OCI-LY3 (cell line): ENCODE results near the gene UPF1.
"Not testable (repeated sequence)": the region's sequence is repeated elsewhere in the genome, so short reads cannot be mapped to it uniquely, and the experiment has no call there.

Experiments used
- H2AFZ ChIP-seq: fragments of 200-600, 300-600 bp; shearing (Covaris generic); 2 replicates; pipeline ENCODE4 v1.6.0; 2014; ENCODE audit warnings: antibody characterized with exemption, low read depth, low read length
- H3K27ac ChIP-seq: fragments of 200-600, 300-600 bp; sonication (generic); 2 replicates; pipeline ENCODE4 v1.5.1; 2014; ENCODE audit warnings: mild to moderate bottlenecking, low read length, moderate library complexity, mixed read lengths
- H3K27me3 ChIP-seq: fragments of 200-600, 300-600 bp; sonication (generic); 2 replicates; pipeline ENCODE4 v1.6.1; 2014; ENCODE audit warnings: low read depth, low read length, mixed read lengths
- H3K36me3 ChIP-seq: fragments of 200-600, 300-600 bp; sonication (generic); replicated peaks from 2 replicates; pipeline ENCODE3; 2014; ENCODE audit warnings: low read depth, low read length, mixed read lengths
- H3K4me1 ChIP-seq: fragments of 300-600, 200-600 bp; sonication (generic); 2 replicates; pipeline ENCODE4 v1.6.1; 2014; ENCODE audit warnings: low read length, mixed read lengths
- H3K4me2 ChIP-seq: fragments of 200-600, 300-600 bp; sonication (generic); 2 replicates; pipeline ENCODE4 v1.6.1; 2014; ENCODE audit warnings: low read length, mixed read lengths
- H3K4me3 ChIP-seq: fragments of 300-600, 200-600 bp; sonication (generic); 2 replicates; pipeline ENCODE4 v1.5.1; 2014; ENCODE audit warnings: antibody characterized with exemption, mild to moderate bottlenecking, low read length, moderate library complexity
- H3K79me2 ChIP-seq: fragments of 300-600, 200-600 bp; shearing (Covaris generic); 2 replicates; pipeline ENCODE4 v1.6.1; 2014; ENCODE audit warnings: mild to moderate bottlenecking, low read length, mixed read lengths
- H3K9ac ChIP-seq: fragments of 300-600, 200-600 bp; shearing (Covaris generic); 2 replicates; pipeline ENCODE4 v1.6.0; 2014; ENCODE audit warnings: mild to moderate bottlenecking, low read length, moderate library complexity
- H3K9me3 ChIP-seq: fragments of 200-600, 300-600 bp; shearing (Covaris generic); 2 replicates; pipeline ENCODE4 v1.6.1; 2014; ENCODE audit warnings: low read length, mixed read lengths; ENCODE audit not compliant: insufficient read depth
- H4K20me1 ChIP-seq: fragments of 200-600, 300-600 bp; sonication (generic); 2 replicates; pipeline ENCODE4 v1.6.1; 2016; ENCODE audit warnings: low read length, mixed read lengths; ENCODE audit not compliant: insufficient read depth
- EZH2phosphoT487 ChIP-seq: fragments of 200-600 bp; shearing (Covaris generic); IDR thresholded peaks from 2 replicates; pipeline ENCODE4 v1.6.1; 2018; ENCODE audit warnings: antibody characterized with exemption, mixed run types, low read depth
- TF ChIP-seq, protein P1 (sequence below): fragments of 200-600, 300-600 bp; sonication (generic); IDR thresholded peaks from 2 replicates; pipeline ENCODE4 v1.5.1; 2014; ENCODE audit warnings: antibody characterized with exemption, low read length, low read depth

The UPF1 gene

DNA sequence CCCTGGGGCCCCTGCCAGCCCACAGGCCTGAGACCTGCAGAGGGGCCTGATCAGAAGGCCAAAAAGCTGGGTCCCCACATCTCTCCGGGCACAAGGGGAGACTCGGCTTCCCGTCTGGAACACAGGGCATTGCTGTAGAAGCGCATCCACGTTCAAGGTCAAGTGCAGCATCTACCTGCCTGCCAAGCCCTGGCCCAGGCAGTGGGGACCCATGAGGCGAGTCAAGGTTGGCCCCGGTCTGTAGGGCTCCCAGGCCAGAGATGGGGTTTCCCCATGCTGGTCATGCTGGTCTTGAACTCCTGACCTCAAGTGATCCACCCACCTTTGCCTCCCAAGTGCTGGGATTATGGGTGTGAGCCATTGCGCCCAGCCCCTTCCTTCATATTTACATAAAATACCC lies 27.1 kb upstream of the UPF1 start:
- no peaks in the 10 kb centered on the region for H3K9me3 ChIP-seq
- TF ChIP-seq, protein P1, sequence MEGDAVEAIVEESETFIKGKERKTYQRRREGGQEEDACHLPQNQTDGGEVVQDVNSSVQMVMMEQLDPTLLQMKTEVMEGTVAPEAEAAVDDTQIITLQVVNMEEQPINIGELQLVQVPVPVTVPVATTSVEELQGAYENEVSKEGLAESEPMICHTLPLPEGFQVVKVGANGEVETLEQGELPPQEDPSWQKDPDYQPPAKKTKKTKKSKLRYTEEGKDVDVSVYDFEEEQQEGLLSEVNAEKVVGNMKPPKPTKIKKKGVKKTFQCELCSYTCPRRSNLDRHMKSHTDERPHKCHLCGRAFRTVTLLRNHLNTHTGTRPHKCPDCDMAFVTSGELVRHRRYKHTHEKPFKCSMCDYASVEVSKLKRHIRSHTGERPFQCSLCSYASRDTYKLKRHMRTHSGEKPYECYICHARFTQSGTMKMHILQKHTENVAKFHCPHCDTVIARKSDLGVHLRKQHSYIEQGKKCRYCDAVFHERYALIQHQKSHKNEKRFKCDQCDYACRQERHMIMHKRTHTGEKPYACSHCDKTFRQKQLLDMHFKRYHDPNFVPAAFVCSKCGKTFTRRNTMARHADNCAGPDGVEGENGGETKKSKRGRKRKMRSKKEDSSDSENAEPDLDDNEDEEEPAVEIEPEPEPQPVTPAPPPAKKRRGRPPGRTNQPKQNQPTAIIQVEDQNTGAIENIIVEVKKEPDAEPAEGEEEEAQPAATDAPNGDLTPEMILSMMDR: no peak
- TF ChIP-seq EZH2phosphoT487: no peak
- H3K4me3 ChIP-seq: no peak overlapping the region
- H3K4me1 ChIP-seq: no peaks in the 10 kb centered on the region
- H3K36me3 ChIP-seq: no peaks in the 10 kb centered on the region
- H2AFZ ChIP-seq: no peak overlapping the region
- no peaks in the 10 kb centered on the region for H3K79me2 ChIP-seq
- no peaks in the 10 kb centered on the region for H4K20me1 ChIP-seq
- no peak overlapping the region for H3K9ac ChIP-seq
- H3K27me3 ChIP-seq: 0 out of 2 replicates have a peak, but pooled peaks cover 3% of the 10 kb centered on the region
- no peak overlapping the region for H3K4me2 ChIP-seq
- no peak overlapping the region for H3K27ac ChIP-seq

DNA sequence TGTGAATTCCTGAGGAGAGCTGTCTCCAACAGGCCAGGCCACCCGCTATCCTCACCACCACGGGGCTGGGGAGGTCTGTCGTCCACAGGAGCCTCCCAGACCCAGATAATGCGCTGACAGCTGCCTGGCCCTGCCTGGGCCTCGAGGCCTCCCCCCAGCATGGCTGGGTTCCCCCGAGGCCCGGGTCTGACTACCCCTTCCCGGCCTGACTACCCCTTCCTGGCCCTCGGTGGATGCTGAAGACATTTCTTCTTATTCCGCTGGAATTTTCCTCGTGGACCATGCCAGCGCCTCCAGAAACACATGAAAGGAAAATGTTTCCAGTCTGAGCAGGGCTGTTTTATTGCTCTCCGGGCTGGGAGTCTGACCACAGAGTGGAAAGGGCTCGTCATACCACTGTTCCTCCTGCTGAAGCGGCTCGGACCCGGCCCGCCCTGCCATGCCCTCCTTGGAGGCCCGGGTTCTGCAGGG lies 23.9 kb upstream of the UPF1 start:
- Histone ChIP-seq H3K4me3 (no peak overlapping the region), H3K27ac (no peak overlapping the region), H3K36me3 (no peaks in the 10 kb centered on the region), H4K20me1 (no peaks in the 10 kb centered on the region), H3K4me2 (no peak overlapping the region), H3K4me1 (no peaks in the 10 kb centered on the region), H3K9ac (no peak overlapping the region), H2AFZ (no peak overlapping the region), H3K9me3 (no peaks in the 10 kb centered on the region), H3K79me2 (no peaks in the 10 kb centered on the region), H3K27me3 (no peaks in the 10 kb centered on the region)
- TF ChIP-seq, protein P1: no peak
- no peak for TF ChIP-seq EZH2phosphoT487

DNA sequence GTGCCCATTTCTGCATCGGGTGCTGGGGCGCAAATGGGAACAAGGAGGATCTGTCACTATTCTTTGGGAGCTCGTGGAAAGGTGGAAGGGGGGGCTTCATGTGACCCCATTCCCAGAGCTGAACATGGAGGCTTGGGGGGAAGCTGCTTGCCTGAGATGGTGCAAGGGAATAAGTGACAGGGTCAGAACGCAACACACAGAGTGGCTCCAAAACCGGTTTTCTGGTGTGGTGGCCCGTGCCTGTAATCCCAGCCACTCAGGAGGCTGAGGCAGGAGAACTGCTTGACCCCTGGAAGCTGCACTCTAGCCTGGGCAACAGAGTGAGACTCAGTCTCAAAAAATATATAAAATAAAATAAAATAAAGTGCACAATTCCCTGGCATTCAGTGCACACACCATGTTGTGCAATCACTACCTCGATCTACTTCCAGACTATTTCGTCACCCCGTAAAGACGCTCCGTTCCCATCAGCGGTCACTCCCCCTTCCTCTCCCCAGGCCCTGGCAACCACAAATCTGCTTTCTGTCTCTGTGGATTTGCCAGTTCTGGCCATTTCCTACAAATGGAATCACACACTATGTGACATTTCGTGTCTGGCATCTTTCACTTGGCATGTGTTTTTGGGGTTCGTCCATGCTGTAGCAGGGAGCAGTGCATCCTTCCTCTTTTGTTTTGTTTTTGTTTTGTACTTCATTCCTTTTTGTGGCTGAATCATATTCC lies 22.4 kb upstream of the UPF1 start:
- no peak overlapping the region for H3K9ac ChIP-seq
- no peak for TF ChIP-seq EZH2phosphoT487
- TF ChIP-seq, protein P1: no peak
- no peaks in the 10 kb centered on the region for H3K36me3 ChIP-seq
- H3K4me2 ChIP-seq: no peak overlapping the region
- no peaks in the 10 kb centered on the region for H3K79me2 ChIP-seq
- H3K4me3 ChIP-seq: no peak overlapping the region
- H3K4me1 ChIP-seq: no peaks in the 10 kb centered on the region
- no peak overlapping the region for H2AFZ ChIP-seq
- no peaks in the 10 kb centered on the region for H3K27me3 ChIP-seq
- H4K20me1 ChIP-seq: no peaks in the 10 kb centered on the region
- no peaks in the 10 kb centered on the region for H3K9me3 ChIP-seq
- H3K27ac ChIP-seq: no peak overlapping the region

DNA sequence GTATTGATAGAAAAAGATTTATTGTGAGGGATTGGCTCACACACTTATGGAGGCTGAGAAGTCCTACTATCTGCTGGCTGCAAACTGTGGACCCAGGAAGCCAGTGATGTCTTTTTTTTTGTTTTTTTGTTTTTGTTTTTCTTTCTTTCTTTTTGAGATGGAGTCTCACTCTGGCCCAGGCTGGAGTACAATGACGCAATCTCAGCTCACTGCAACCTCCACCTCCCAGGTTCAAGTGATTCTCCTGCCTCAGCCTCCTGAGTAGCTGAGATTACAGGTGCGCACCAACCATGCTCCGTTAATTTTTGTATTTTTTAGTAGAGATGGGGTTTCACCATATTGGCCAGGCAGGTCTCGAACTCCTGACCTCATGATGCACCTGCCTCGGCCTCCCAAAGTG lies 20.1 kb upstream of the UPF1 start:
- not testable (repeated sequence) for H3K27me3 ChIP-seq, H3K4me2 ChIP-seq, H3K27ac ChIP-seq, H3K4me1 ChIP-seq, H3K79me2 ChIP-seq, H3K9me3 ChIP-seq, H3K4me3 ChIP-seq, H3K36me3 ChIP-seq, H4K20me1 ChIP-seq, H3K9ac ChIP-seq, H2AFZ ChIP-seq
